Heart right ventricle (tissue), 16 donors: ENCODE measurements around the gene ATG9B. TPM values are rescaled to one million over a fixed set of nuclear protein-coding genes. Genes with fewer than 3 reads are reported as not detected.

Experiments
- ATAC-seq, 8 donors: fragments of 200-7000 bp; cut with Tn5 transposase; one replicate each; pipeline ENCODE4 v1.9.1; 2020; ENCODE audit warnings: mild to moderate bottlenecking in 8 of 8, moderate library complexity in 8 of 8, moderate number of reproducible peaks in 1 of 8
- DNase-seq, 2 donors: peaks; one replicate each; pipeline ENCODE4 v3.0.0-alpha.2; 2020
- H3K27ac ChIP-seq, 10 donors: fragments of 200-600 bp; sonication (generic) in 2 of 10; one replicate each; pipeline versions ENCODE4 v1.5.0 to v1.8.0; 2020 to 2022; ENCODE audit warnings: mild to moderate bottlenecking in 3 of 10
- H3K27me3 ChIP-seq, 7 donors: fragments of 200-600 bp; one replicate each; pipeline ENCODE4 v1.8.0; 2021 to 2022; ENCODE audit warnings: mild to moderate bottlenecking in 2 of 7
- H3K36me3 ChIP-seq, 9 donors: fragments of 200-600 bp; sonication (generic) in 1 of 9; one replicate each; pipeline versions ENCODE4 v1.5.0 to v1.8.0; 2020 to 2022; ENCODE audit warnings: mild to moderate bottlenecking in 2 of 9
- H3K4me1 ChIP-seq, 9 donors: fragments of 200-600 bp; sonication (generic) in 1 of 9; one replicate each; pipeline versions ENCODE4 v1.5.0 to v1.8.0; 2020 to 2022; ENCODE audit warnings: mild to moderate bottlenecking in 4 of 9
- H3K4me3 ChIP-seq, 10 donors: fragments of 200-600 bp; sonication (generic) in 2 of 10; one replicate each; pipeline versions ENCODE4 v1.5.0 to v1.8.0; 2020 to 2022; ENCODE audit warnings: mild to moderate bottlenecking in 7 of 10, moderate library complexity in 2 of 10
- H3K9me3 ChIP-seq, 11 donors: fragments of 200-600 bp in 10 of 11; sonication (generic) in 2 of 11; one replicate each; pipeline versions ENCODE4 v1.5.0 to v1.8.0; 2013 to 2022; ENCODE audit warnings: mild to moderate bottlenecking in 2 of 11, control low read depth in 1 of 11, moderate library complexity in 1 of 11
- WGBS, 2 donors: extraction: QIAGEN DNeasy Blood & Tissue Kit; methylation state at CpG; one replicate each; pipeline ENCODE4 v1.1.7; 2013; ENCODE audit warnings: inconsistent platforms in 1 of 2; 5-methylcytosine and 5-hydroxymethylcytosine counted together
- intact Hi-C, 10 donors: fragments of 100-400 bp; cut with DNase I; formaldehyde crosslinking; loops; one replicate each; pipeline versions ENCODE4 v1.11.1 to v1.14.2; 2022
- polyA plus RNA-seq, 2 donors: library from polyadenylated mRNA; stranded (reverse); fragments of 200-250 nt; gene quantifications; one replicate each; pipeline ENCODE4 v1.2.3, GENCODE V29; 2013
- total RNA-seq, 10 donors: library from RNA; stranded (reverse); fragmentation: NEBNext Ultra II Directional in 3 of 10; extraction: Animal tissue kit (Norgen Biotek cat#: 25700) in 3 of 10; gene quantifications; one replicate each; pipeline versions ENCODE4 v1.2.1 to v1.2.4, GENCODE V29; 2021 to 2023
- TF ChIP-seq, protein P1 (sequence below), 9 donors: fragments of 200-600 bp; sonication (generic) in 2 of 9; IDR thresholded peaks; one replicate each; pipeline versions ENCODE4 v1.5.0 to v1.8.0; 2021 to 2022; ENCODE audit warnings: antibody characterized with exemption in 9 of 9, mild to moderate bottlenecking in 5 of 9, moderate library complexity in 1 of 9
- donor health status: Arrhythmogenic right ventricular cardiomyopathy.
- donor health status: ischemic (EF 13 %, LVEDD 7.1; RV severe dilation, severe dysfunction).
- donor health status: healthy with polysubstance abuse.
- donor health status: DM: no; HTN: yes; CAD: no.
- donor health status: DM: no; HTN: no; CAD: no.
- donor health status: ischemic (EF 25% LVEDD 6.9; RV normal size, moderate dysfunction).
- donor health status: ischemic (EF 25% LVEDD 5.7; RV mildly dilated, moderate dysfunction).
- donor health status: healthy.
- donor health status: DM: yes; HTN: yes; CAD: no.
- donor health status: Ischemic cardiomyopathy.
- donor health status: ischemic (EF 35%, LVEDD 5.7; RV mildly dilated, moderate dysfunction).
- donor health status: nonischemic (EF 11% LVEDD 7.7; RV severe dilation, severe dysfunction).
- donor health status: DM: yes; HTN: yes; CAD: no.
- donor health status: PGD.
- donor health status: ischemic (EF 29% LVEDD 5.4; RV normal size, mild dysfunction).
- donor health status: nonischemic (EF 23%, LVEDD 6.1; RV moderate dilation, normal function).

The ATG9B gene
- total and polyA plus RNA-seq, 12 donors = 0.09 to 0.59 (median 0.39) TPM; not detected in 7

DNA sequence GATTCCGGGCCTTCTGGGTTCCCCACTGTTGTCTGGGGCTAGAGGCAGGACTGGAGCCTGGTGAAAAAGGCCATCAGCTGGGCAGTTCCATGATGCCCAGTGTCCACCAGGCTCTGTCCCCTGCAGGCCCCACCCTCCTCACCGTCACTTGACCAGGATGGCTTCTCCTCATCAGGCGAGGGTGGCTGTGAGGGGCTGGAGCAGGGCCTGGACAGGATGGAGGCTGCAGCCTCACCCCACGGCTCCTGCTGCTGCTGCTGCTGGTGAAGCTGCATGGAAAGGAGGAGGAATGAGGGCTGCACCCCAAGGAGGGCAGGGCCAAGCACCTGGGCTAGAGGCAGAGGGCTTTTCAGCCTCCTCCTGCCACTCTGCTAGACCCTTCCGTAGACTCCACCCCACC, 8.3 kb downstream of the ATG9B start:
- peaks cover 0 to 23% (median 0%) of the 10 kb centered on the region in 9 donors for H3K36me3 ChIP-seq
- 73 to 84% methylated on average over 5 of the region's 5 CpGs for WGBS, 2 donors
- peaks cover 0 to 56% (median 44%) of the 10 kb centered on the region in 7 donors for H3K27me3 ChIP-seq
- DNase-seq (no peak), ATAC-seq (peak in 2 of 8 donors; percentile 3 to 11)
- intact Hi-C loops = loop anchor here in 4 of 10 donors (5.0 to 10.0 kb wide), 4 partner anchors 51 to 239 kb away; no protein-coding TSS in a partner anchor
- no peaks in the 10 kb centered on the region for H3K9me3 ChIP-seq
- H3K27ac ChIP-seq = no peak overlapping the region
- H3K4me3 ChIP-seq = no peak overlapping the region
- H3K4me1 ChIP-seq = peaks cover 9 to 63% (median 34%) of the 10 kb centered on the region in 9 donors
- TF ChIP-seq, protein P1, sequence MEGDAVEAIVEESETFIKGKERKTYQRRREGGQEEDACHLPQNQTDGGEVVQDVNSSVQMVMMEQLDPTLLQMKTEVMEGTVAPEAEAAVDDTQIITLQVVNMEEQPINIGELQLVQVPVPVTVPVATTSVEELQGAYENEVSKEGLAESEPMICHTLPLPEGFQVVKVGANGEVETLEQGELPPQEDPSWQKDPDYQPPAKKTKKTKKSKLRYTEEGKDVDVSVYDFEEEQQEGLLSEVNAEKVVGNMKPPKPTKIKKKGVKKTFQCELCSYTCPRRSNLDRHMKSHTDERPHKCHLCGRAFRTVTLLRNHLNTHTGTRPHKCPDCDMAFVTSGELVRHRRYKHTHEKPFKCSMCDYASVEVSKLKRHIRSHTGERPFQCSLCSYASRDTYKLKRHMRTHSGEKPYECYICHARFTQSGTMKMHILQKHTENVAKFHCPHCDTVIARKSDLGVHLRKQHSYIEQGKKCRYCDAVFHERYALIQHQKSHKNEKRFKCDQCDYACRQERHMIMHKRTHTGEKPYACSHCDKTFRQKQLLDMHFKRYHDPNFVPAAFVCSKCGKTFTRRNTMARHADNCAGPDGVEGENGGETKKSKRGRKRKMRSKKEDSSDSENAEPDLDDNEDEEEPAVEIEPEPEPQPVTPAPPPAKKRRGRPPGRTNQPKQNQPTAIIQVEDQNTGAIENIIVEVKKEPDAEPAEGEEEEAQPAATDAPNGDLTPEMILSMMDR (IDR thresholded peaks at IDR 0.05) = no peak

GRCh38 chr7:151014950-151015349, 9.3 kb downstream of the ATG9B start:
- ATAC-seq = no peak
- Histone ChIP-seq H3K4me1 (peaks cover 9 to 70% (median 42%) of the 10 kb centered on the region in 9 donors), H3K4me3 (no peak overlapping the region), H3K9me3 (no peaks in the 10 kb centered on the region), H3K27me3 (peaks cover 0 to 46% (median 34%) of the 10 kb centered on the region in 7 donors), H3K36me3 (peaks cover 0 to 23% (median 0%) of the 10 kb centered on the region in 9 donors), H3K27ac (peak overlapping the region in 1 of 10 donors; percentile 73)
- intact Hi-C loops = loop anchor here in 4 of 10 donors (5.0 to 10.0 kb wide), 4 partner anchors 50 to 238 kb away; no protein-coding TSS in a partner anchor
- 62 to 76% methylated on average over 8 of the region's 8 CpGs for WGBS, 2 donors
- DNase-seq = no peak
- TF ChIP-seq, protein P1 (IDR thresholded peaks at IDR 0.05) = no peak

DNA sequence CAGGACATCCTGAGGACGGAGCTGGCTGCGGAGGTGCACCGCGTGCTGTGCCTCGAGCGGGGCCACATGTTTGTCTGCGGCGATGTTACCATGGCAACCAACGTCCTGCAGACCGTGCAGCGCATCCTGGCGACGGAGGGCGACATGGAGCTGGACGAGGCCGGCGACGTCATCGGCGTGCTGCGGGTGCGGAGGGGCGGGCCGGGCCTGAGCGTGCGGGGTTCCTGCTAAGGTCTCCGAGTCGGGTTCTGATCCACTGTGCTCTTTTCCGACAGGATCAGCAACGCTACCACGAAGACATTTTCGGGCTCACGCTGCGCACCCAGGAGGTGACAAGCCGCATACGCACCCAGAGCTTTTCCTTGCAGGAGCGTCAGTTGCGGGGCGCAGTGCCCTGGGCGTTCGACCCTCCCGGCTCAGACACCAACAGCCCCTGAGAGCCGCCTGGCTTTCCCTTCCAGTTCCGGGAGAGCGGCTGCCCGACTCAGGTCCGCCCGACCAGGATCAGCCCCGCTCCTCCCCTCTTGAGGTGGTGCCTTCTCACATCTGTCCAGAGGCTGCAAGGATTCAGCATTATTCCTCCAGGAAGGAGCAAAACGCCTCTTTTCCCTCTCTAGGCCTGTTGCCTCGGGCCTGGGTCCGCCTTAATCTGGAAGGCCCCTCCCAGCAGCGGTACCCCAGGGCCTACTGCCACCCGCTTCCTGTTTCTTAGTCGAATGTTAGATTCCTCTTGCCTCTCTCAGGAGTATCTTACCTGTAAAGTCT, 10.4 kb downstream of the ATG9B start:
- TF ChIP-seq, protein P1 (IDR thresholded peaks at IDR 0.05) = peak in 1 of 9 donors; percentile 16
- H3K4me1 ChIP-seq = peaks cover 9 to 74% (median 42%) of the 10 kb centered on the region in 9 donors
- H3K27me3 ChIP-seq = peaks cover 0 to 35% (median 24%) of the 10 kb centered on the region in 7 donors
- intact Hi-C loops = loop anchor here in 2 of 10 donors (1.0 to 10.0 kb wide), 3 partner anchors 49 to 119 kb away; no protein-coding TSS in a partner anchor
- H3K36me3 ChIP-seq = peaks cover 0 to 23% (median 0%) of the 10 kb centered on the region in 9 donors
- peak in 5 of 8 donors; percentile 2 to 26 (median 9) for ATAC-seq
- no peaks in the 10 kb centered on the region for H3K9me3 ChIP-seq
- peak overlapping the region in 9 of 10 donors; percentile 11 to 47 (median 36) for H3K4me3 ChIP-seq
- 35 to 38% methylated on average over 55 of the region's 55 CpGs for WGBS, 2 donors
- peak overlapping the region in 2 of 10 donors; percentile 28 to 73 for H3K27ac ChIP-seq
- peak; percentile 62 to 68 for DNase-seq

DNA sequence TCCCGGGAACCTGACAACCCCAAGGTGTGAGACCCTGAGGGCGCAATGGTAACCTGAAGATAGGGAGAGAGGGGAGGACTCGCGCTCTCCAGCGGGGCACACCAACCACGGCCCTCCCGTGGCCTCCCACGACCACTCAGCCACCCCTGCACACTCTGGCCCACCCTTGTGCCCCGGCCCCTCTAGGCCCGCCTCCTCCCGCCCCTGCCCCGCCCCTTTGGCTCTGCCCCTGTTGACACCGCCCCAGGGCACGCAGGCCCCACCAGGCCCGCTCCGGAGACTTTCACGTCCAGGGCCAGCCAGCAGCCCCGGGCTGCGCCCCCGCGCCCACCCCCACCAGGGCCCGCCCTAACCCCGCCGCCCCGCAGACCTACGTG, 10.9 kb downstream of the ATG9B start:
- Histone ChIP-seq H3K4me3 (peak overlapping the region in 9 of 10 donors; percentile 11 to 47 (median 36)), H3K4me1 (peaks cover 7 to 74% (median 43%) of the 10 kb centered on the region in 9 donors), H3K27me3 (peaks cover 0 to 30% (median 19%) of the 10 kb centered on the region in 7 donors), H3K36me3 (peaks cover 0 to 23% (median 0%) of the 10 kb centered on the region in 9 donors), H3K9me3 (no peaks in the 10 kb centered on the region), H3K27ac (no peak overlapping the region)
- TF ChIP-seq, protein P1 (IDR thresholded peaks at IDR 0.05) = no peak
- ATAC-seq (peak in 2 of 8 donors; percentile 4), DNase-seq (no peak)
- intact Hi-C loops = loop anchor here in 2 of 10 donors (1.0 to 10.0 kb wide), 3 partner anchors 49 to 119 kb away; no protein-coding TSS in a partner anchor
- WGBS, 2 donors = 19 to 33% methylated on average over 21 to 26 of the region's 26 CpGs
